Measurements from ENCODE around the gene PPP1R7.

PPP1R7 gene

GRCh38 chr2:241184901-241185300, 34.6 kb downstream of the PPP1R7 start:
- TF ChIP-seq MAX (IDR thresholded peaks at IDR 0.05; ENCODE audit: low read depth, low read length): no peak
- TF ChIP-seq MYC (IDR thresholded peaks at IDR 0.05; ENCODE audit: low read depth, low read length): no peak
- TF ChIP-seq CTCF (IDR thresholded peaks at IDR 0.05; ENCODE audit: low read depth, low read length): no peak
- TF ChIP-seq POLR2A (IDR thresholded peaks at IDR 0.05; ENCODE audit: extremely low read depth, insufficient read length): no peak
- no peak overlapping the region for H3K4me3 ChIP-seq (ENCODE audit: low read depth, low read length)
- DNase-seq (ENCODE audit: low read depth): no peak

GRCh38 chr2:241185961-241186360, 35.7 kb downstream of the PPP1R7 start:
- no peak for TF ChIP-seq CTCF (IDR thresholded peaks at IDR 0.05; ENCODE audit: low read depth, low read length)
- TF ChIP-seq MAX (IDR thresholded peaks at IDR 0.05; ENCODE audit: low read depth, low read length): no peak
- TF ChIP-seq POLR2A (IDR thresholded peaks at IDR 0.05; ENCODE audit: extremely low read depth, insufficient read length): no peak
- no peak for TF ChIP-seq MYC (IDR thresholded peaks at IDR 0.05; ENCODE audit: low read depth, low read length)
- no peak for DNase-seq (ENCODE audit: low read depth)
- H3K4me3 ChIP-seq (ENCODE audit: low read depth, low read length): no peak overlapping the region

- H3K4me3 ChIP-seq (ENCODE audit: low read depth, low read length): no peak overlapping the region
- DNase-seq (ENCODE audit: low read depth): no peak
- TF ChIP-seq CTCF (IDR thresholded peaks at IDR 0.05; ENCODE audit: low read depth, low read length): no peak
- no peak for TF ChIP-seq MYC (IDR thresholded peaks at IDR 0.05; ENCODE audit: low read depth, low read length)
- TF ChIP-seq MAX (IDR thresholded peaks at IDR 0.05; ENCODE audit: low read depth, low read length): no peak
- no peak for TF ChIP-seq POLR2A (IDR thresholded peaks at IDR 0.05; ENCODE audit: extremely low read depth, insufficient read length)
Measured at GRCh38 chr2:241187101-241187917, 37.0 kb downstream of the PPP1R7 start.

GRCh38 chr2:241187918-241188234, 37.6 kb downstream of the PPP1R7 start:
- no peak overlapping the region for H3K4me3 ChIP-seq (ENCODE audit: low read depth, low read length)
- TF ChIP-seq MAX (IDR thresholded peaks at IDR 0.05; ENCODE audit: low read depth, low read length) (no peak), CTCF (IDR thresholded peaks at IDR 0.05; ENCODE audit: low read depth, low read length) (no peak), POLR2A (IDR thresholded peaks at IDR 0.05; ENCODE audit: extremely low read depth, insufficient read length) (no peak), MYC (IDR thresholded peaks at IDR 0.05; ENCODE audit: low read depth, low read length) (no peak)

GRCh38 chr2:241188361-241189092, 38.3 kb downstream of the PPP1R7 start, which contains the start of gene ANO7:
Gene ANO7, plus strand, starts transcription at chr2:241188677. Its CDS starts 1,387 bp downstream, at chr2:241190064.
- H3K4me3 ChIP-seq (ENCODE audit: low read depth, low read length): no peak within 1 kb of the TSS
- TF ChIP-seq POLR2A (IDR thresholded peaks at IDR 0.05; ENCODE audit: extremely low read depth, insufficient read length): no peak
- TF ChIP-seq CTCF (IDR thresholded peaks at IDR 0.05; ENCODE audit: low read depth, low read length): no peak
- DNase-seq (ENCODE audit: low read depth): no peak

More at GRCh38 chr2:241187918-241188234, 37.6 kb downstream of the PPP1R7 start:
- DNase-seq (ENCODE audit: low read depth): no peak

Measured in NB4 (cell line).